OCI-LY3 (cell line): Measurements from ENCODE around the gene HAPLN1.
"Not testable (repeated sequence)": the region's sequence is repeated elsewhere in the genome, so short reads cannot be mapped to it uniquely, and the experiment has no call there.

ENCODE experiments used
- H2AFZ ChIP-seq: fragments of 200-600, 300-600 bp; shearing (Covaris generic); 2 replicates; pipeline ENCODE4 v1.6.0; 2014; ENCODE audit warnings: antibody characterized with exemption, low read depth, low read length
- H3K27ac ChIP-seq: fragments of 200-600, 300-600 bp; sonication (generic); 2 replicates; pipeline ENCODE4 v1.5.1; 2014; ENCODE audit warnings: mild to moderate bottlenecking, low read length, moderate library complexity, mixed read lengths
- H3K27me3 ChIP-seq: fragments of 200-600, 300-600 bp; sonication (generic); 2 replicates; pipeline ENCODE4 v1.6.1; 2014; ENCODE audit warnings: low read depth, low read length, mixed read lengths
- H3K36me3 ChIP-seq: fragments of 200-600, 300-600 bp; sonication (generic); replicated peaks from 2 replicates; pipeline ENCODE3; 2014; ENCODE audit warnings: low read depth, low read length, mixed read lengths
- H3K4me1 ChIP-seq: fragments of 300-600, 200-600 bp; sonication (generic); 2 replicates; pipeline ENCODE4 v1.6.1; 2014; ENCODE audit warnings: low read length, mixed read lengths
- H3K4me2 ChIP-seq: fragments of 200-600, 300-600 bp; sonication (generic); 2 replicates; pipeline ENCODE4 v1.6.1; 2014; ENCODE audit warnings: low read length, mixed read lengths
- H3K4me3 ChIP-seq: fragments of 300-600, 200-600 bp; sonication (generic); 2 replicates; pipeline ENCODE4 v1.5.1; 2014; ENCODE audit warnings: antibody characterized with exemption, mild to moderate bottlenecking, low read length, moderate library complexity
- H3K79me2 ChIP-seq: fragments of 300-600, 200-600 bp; shearing (Covaris generic); 2 replicates; pipeline ENCODE4 v1.6.1; 2014; ENCODE audit warnings: mild to moderate bottlenecking, low read length, mixed read lengths
- H3K9ac ChIP-seq: fragments of 300-600, 200-600 bp; shearing (Covaris generic); 2 replicates; pipeline ENCODE4 v1.6.0; 2014; ENCODE audit warnings: mild to moderate bottlenecking, low read length, moderate library complexity
- H3K9me3 ChIP-seq: fragments of 200-600, 300-600 bp; shearing (Covaris generic); 2 replicates; pipeline ENCODE4 v1.6.1; 2014; ENCODE audit warnings: low read length, mixed read lengths; ENCODE audit not compliant: insufficient read depth
- H4K20me1 ChIP-seq: fragments of 200-600, 300-600 bp; sonication (generic); 2 replicates; pipeline ENCODE4 v1.6.1; 2016; ENCODE audit warnings: low read length, mixed read lengths; ENCODE audit not compliant: insufficient read depth
- CTCF ChIP-seq: fragments of 200-600, 300-600 bp; sonication (generic); IDR thresholded peaks from 2 replicates; pipeline ENCODE4 v1.5.1; 2014; ENCODE audit warnings: antibody characterized with exemption, low read length, low read depth
- EZH2phosphoT487 ChIP-seq: fragments of 200-600 bp; shearing (Covaris generic); IDR thresholded peaks from 2 replicates; pipeline ENCODE4 v1.6.1; 2018; ENCODE audit warnings: antibody characterized with exemption, mixed run types, low read depth

The HAPLN1 gene

GRCh38 chr5:83744821-83745220 lies 24.2 kb upstream of the HAPLN1 start:
- Histone ChIP-seq H4K20me1 (no peaks in the 10 kb centered on the region), H3K79me2 (no peaks in the 10 kb centered on the region), H2AFZ (no peak overlapping the region), H3K4me3 (no peak overlapping the region), H3K4me1 (peaks cover 11% of the 10 kb centered on the region), H3K9me3 (no peaks in the 10 kb centered on the region), H3K9ac (no peak overlapping the region), H3K27ac (no peak overlapping the region), H3K4me2 (no peak overlapping the region), H3K27me3 (no peaks in the 10 kb centered on the region), H3K36me3 (no peaks in the 10 kb centered on the region)
- TF ChIP-seq CTCF, result no peak
- no peak for TF ChIP-seq EZH2phosphoT487

GRCh38 chr5:83742089-83742488 lies 21.4 kb upstream of the HAPLN1 start:
- H4K20me1 ChIP-seq, result no peaks in the 10 kb centered on the region
- H3K9me3 ChIP-seq, result no peaks in the 10 kb centered on the region
- peaks cover 11% of the 10 kb centered on the region for H3K4me1 ChIP-seq
- no peak for TF ChIP-seq EZH2phosphoT487
- no peak for TF ChIP-seq CTCF
- H3K36me3 ChIP-seq, result no peaks in the 10 kb centered on the region
- H3K79me2 ChIP-seq, result no peaks in the 10 kb centered on the region
- H3K27me3 ChIP-seq, result no peaks in the 10 kb centered on the region
- H3K4me3 ChIP-seq, result no peak overlapping the region
- no peak overlapping the region for H3K27ac ChIP-seq
- H2AFZ ChIP-seq, result no peak overlapping the region
- no peak overlapping the region for H3K4me2 ChIP-seq
- H3K9ac ChIP-seq, result no peak overlapping the region

- Histone ChIP-seq H2AFZ (no peak overlapping the region), H3K4me2 (no peak overlapping the region), H3K27me3 (no peaks in the 10 kb centered on the region), H3K36me3 (no peaks in the 10 kb centered on the region), H3K27ac (no peak overlapping the region), H3K4me1 (peaks cover 12% of the 10 kb centered on the region), H4K20me1 (no peaks in the 10 kb centered on the region), H3K9ac (no peak overlapping the region), H3K79me2 (no peaks in the 10 kb centered on the region), H3K4me3 (no peak overlapping the region), H3K9me3 (no peaks in the 10 kb centered on the region)
- no peak for TF ChIP-seq CTCF
- TF ChIP-seq EZH2phosphoT487, result no peak
Observed at GRCh38 chr5:83741571-83741970, 20.9 kb upstream of the HAPLN1 start.

GRCh38 chr5:83740741-83741140 lies 20.1 kb upstream of the HAPLN1 start:
- TF ChIP-seq CTCF (no peak), EZH2phosphoT487 (no peak)
- Histone ChIP-seq H2AFZ (no peak overlapping the region), H3K27me3 (no peaks in the 10 kb centered on the region), H3K27ac (no peak overlapping the region), H4K20me1 (no peaks in the 10 kb centered on the region), H3K4me1 (peaks cover 15% of the 10 kb centered on the region), H3K4me3 (no peak overlapping the region), H3K9me3 (no peaks in the 10 kb centered on the region), H3K9ac (no peak overlapping the region), H3K79me2 (no peaks in the 10 kb centered on the region), H3K36me3 (no peaks in the 10 kb centered on the region), H3K4me2 (peak overlapping the region; percentile 17; the same call in 1 of the 2 replicates)

GRCh38 chr5:83736169-83736568 lies 15.5 kb upstream of the HAPLN1 start:
- not testable (repeated sequence) for H2AFZ ChIP-seq, H4K20me1 ChIP-seq, H3K4me2 ChIP-seq, H3K27me3 ChIP-seq, H3K79me2 ChIP-seq, H3K4me3 ChIP-seq, H3K9me3 ChIP-seq, H3K36me3 ChIP-seq, H3K27ac ChIP-seq, H3K9ac ChIP-seq
- H3K4me1 ChIP-seq, result peaks cover 19% of the 10 kb centered on the region

- H3K9me3 ChIP-seq, H3K79me2 ChIP-seq, H4K20me1 ChIP-seq, H2AFZ ChIP-seq, H3K27me3 ChIP-seq, H3K27ac ChIP-seq, H3K36me3 ChIP-seq, H3K4me3 ChIP-seq, H3K9ac ChIP-seq, H3K4me2 ChIP-seq: not testable (repeated sequence)
- H3K4me1 ChIP-seq, result peaks cover 11% of the 10 kb centered on the region
Observed at GRCh38 chr5:83735058-83735457, 14.4 kb upstream of the HAPLN1 start.
